Endothelial cell (in vitro differentiated cells): ENCODE data around the gene HOXD4. TPM values are rescaled to one million over a fixed set of nuclear protein-coding genes. Genes with fewer than 3 reads are reported as not detected.

Experiments used
- DNase-seq: peaks from one replicate; pipeline ENCODE4 v3.0.0; 2021; ENCODE audit warnings: low spot score
- H3K27ac Mint-ChIP-seq: one replicate; pipeline ENCODE4 v1.8.0; 2021; ENCODE audit warnings: mixed read lengths, inconsistent platforms; ENCODE audit not compliant: unreplicated experiment
- H3K27me3 Mint-ChIP-seq: one replicate; pipeline ENCODE4 v1.8.0; 2021; ENCODE audit warnings: mild to moderate bottlenecking, moderate library complexity, mixed read lengths, inconsistent platforms; ENCODE audit not compliant: unreplicated experiment
- H3K36me3 Mint-ChIP-seq: one replicate; pipeline ENCODE4 v1.8.0; 2021; ENCODE audit warnings: mild to moderate bottlenecking, low read depth, mixed read lengths, inconsistent platforms; ENCODE audit not compliant: unreplicated experiment
- H3K4me1 Mint-ChIP-seq: one replicate; pipeline ENCODE4 v1.8.0; 2021; ENCODE audit warnings: mild to moderate bottlenecking, mixed read lengths, inconsistent platforms; ENCODE audit not compliant: unreplicated experiment
- H3K4me3 Mint-ChIP-seq: one replicate; pipeline ENCODE4 v1.8.0; 2021; ENCODE audit warnings: mild to moderate bottlenecking, mixed read lengths, inconsistent platforms; ENCODE audit not compliant: unreplicated experiment
- H3K9me3 Mint-ChIP-seq: one replicate; pipeline ENCODE4 v1.8.0; 2021; ENCODE audit warnings: mixed read lengths, inconsistent platforms; ENCODE audit not compliant: unreplicated experiment
- CTCF ChIP-seq: fragments of 200-600 bp; sonication (generic); IDR thresholded peaks from one replicate; pipeline ENCODE4 v1.5.0; 2021; ENCODE audit warnings: antibody characterized with exemption; ENCODE audit not compliant: unreplicated experiment
- total RNA-seq: library from RNA; stranded (reverse); fragmentation: NEBNext Ultra II Directional; extraction: Animal tissue kit (Norgen Biotek cat#: 25700); gene quantifications from one replicate; pipeline ENCODE4 v1.2.1, GENCODE V29; 2021; ENCODE audit not compliant: unreplicated experiment

HOXD4 gene
- total RNA-seq, 1 donor from 2014 or later = 3.5 TPM

- H3K36me3 Mint-ChIP-seq = no peaks in the 10 kb centered on the region
- H3K27me3 Mint-ChIP-seq = peaks cover 46% of the 10 kb centered on the region
- H3K9me3 Mint-ChIP-seq = no peaks in the 10 kb centered on the region
- DNase-seq = no peak
- no peak overlapping the region for H3K4me3 Mint-ChIP-seq
- peaks cover 30% of the 10 kb centered on the region for H3K4me1 Mint-ChIP-seq
- no peak overlapping the region for H3K27ac Mint-ChIP-seq
- TF ChIP-seq CTCF = no peak
These were observed 7.7 kb downstream of the HOXD4 start for GRCh38 chr2:176158855-176159662.

- DNase-seq = no peak
- TF ChIP-seq CTCF = no peak
- H3K27ac Mint-ChIP-seq = no peak overlapping the region
- H3K4me3 Mint-ChIP-seq = no peak overlapping the region
- H3K4me1 Mint-ChIP-seq = peaks cover 33% of the 10 kb centered on the region
- no peaks in the 10 kb centered on the region for H3K36me3 Mint-ChIP-seq
- H3K9me3 Mint-ChIP-seq = no peaks in the 10 kb centered on the region
- H3K27me3 Mint-ChIP-seq = peaks cover 49% of the 10 kb centered on the region
These were observed 8.4 kb downstream of the HOXD4 start for GRCh38 chr2:176159663-176160250.

- Mint-ChIP-seq H3K4me3 (no peak overlapping the region), H3K27me3 (peaks cover 47% of the 10 kb centered on the region), H3K36me3 (no peaks in the 10 kb centered on the region), H3K4me1 (peaks cover 33% of the 10 kb centered on the region), H3K9me3 (no peaks in the 10 kb centered on the region), H3K27ac (no peak overlapping the region)
- no peak for TF ChIP-seq CTCF
- no peak for DNase-seq
These were observed 9.1 kb downstream of the HOXD4 start for GRCh38 chr2:176160251-176160985.

- Mint-ChIP-seq H3K4me1 (peaks cover 33% of the 10 kb centered on the region), H3K36me3 (no peaks in the 10 kb centered on the region), H3K27ac (no peak overlapping the region), H3K9me3 (no peaks in the 10 kb centered on the region), H3K4me3 (no peak overlapping the region), H3K27me3 (peaks cover 49% of the 10 kb centered on the region)
- DNase-seq = no peak
- TF ChIP-seq CTCF = no peak
These were observed 9.9 kb downstream of the HOXD4 start for GRCh38 chr2:176160986-176161824.
